Activated gamma-delta T cell treated with Interleukin-2 at 50 U/mL for 16 hours (primary cell): Measurements from ENCODE around the gene PIGV.

ENCODE experiments used
- DNase-seq: peaks from one replicate; pipeline ENCODE4 v3.0.0-alpha.2; 2020

Gene PIGV

GRCh38 chr1:26774462-26774861 lies 13.3 kb upstream of the PIGV start:
- no peak for DNase-seq

- no peak for DNase-seq
These were observed 12.1 kb upstream of the PIGV start for GRCh38 chr1:26775666-26776065.

GRCh38 chr1:26779098-26779668 lies 8.6 kb upstream of the PIGV start:
- no peak for DNase-seq

DNA sequence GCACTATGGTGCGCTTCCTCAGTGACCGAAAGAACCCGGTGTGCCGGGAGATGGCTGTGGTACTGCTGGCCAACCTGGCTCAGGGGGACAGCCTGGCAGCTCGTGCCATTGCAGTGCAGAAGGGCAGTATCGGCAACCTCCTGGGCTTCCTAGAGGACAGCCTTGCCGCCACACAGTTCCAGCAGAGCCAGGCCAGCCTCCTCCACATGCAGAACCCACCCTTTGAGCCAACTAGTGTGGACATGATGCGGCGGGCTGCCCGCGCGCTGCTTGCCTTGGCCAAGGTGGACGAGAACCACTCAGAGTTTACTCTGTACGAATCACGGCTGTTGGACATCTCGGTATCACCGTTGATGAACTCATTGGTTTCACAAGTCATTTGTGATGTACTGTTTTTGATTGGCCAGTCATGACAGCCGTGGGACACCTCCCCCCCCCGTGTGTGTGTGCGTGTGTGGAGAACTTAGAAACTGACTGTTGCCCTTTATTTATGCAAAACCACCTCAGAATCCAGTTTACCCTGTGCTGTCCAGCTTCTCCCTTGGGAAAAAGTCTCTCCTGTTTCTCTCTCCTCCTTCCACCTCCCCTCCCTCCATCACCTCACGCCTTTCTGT lies 7.3 kb upstream of the PIGV start:
- no peak for DNase-seq

GRCh38 chr1:26781206-26781825 lies 6.4 kb upstream of the PIGV start:
- DNase-seq, result no peak

- no peak for DNase-seq
These were observed 5.1 kb upstream of the PIGV start for GRCh38 chr1:26782521-26783212.

DNA sequence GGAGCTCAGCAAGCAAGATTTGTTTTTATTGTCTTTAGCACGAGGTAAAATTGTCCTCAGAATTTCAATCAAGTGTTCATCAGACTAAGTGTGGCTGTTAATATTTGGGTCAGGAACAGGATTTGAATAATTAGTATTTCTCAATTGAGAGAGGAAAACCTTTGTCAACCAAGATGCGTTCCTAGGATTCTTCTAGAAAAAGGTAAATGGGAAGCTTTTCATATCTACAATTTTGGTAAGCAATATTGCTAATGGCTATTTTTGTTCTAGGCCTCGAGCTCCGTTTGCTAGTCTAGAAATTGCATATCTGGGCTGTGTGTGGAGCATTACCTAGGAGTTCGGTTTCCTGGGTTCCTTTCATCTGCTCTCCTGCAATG lies 4.1 kb upstream of the PIGV start:
- DNase-seq, result no peak

- no peak for DNase-seq
These were observed 3.5 kb upstream of the PIGV start for GRCh38 chr1:26784023-26784871.

- no peak for DNase-seq
These were observed 2.9 kb upstream of the PIGV start for GRCh38 chr1:26784886-26785285.

DNA sequence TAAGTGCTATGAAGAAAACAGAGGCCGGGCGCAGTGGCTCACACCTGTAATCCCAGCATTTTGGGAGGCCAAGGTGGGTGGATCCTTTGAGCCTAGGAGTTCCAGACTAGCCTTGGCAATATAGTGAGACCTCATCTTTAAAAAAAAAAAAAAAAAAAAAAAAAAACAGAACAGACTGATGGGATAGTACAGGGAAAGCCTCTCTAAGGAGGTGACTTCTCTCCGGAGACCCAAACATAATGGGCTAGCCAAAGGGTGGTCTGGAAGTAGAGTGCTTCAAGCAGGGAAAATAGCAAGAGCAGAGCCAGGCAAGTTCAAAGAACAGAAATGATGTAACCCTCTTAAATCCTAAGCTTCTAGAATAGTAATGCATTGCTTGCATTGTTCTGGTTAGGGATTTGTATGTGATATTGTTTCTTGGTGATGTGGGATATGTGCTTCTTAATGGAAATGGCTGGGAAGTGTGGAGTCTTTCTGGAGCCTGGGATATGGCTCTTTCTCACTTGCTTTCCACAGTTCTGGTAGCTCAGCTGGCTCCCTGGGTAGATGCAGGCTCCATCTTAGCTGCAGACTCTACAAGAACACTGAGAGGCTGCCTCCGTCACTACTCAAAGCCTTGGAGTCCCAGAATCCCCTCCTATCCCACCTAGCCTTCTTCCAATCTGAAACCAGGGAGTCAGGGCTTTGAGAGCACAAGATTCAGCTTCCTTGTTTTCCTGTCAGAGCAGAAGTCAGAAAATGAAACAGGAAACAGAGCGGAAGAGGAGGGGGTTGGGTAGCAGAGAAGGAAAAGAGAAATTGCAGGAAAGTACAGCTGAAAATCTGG lies 1.9 kb upstream of the PIGV start:
- DNase-seq, result no peak

DNA sequence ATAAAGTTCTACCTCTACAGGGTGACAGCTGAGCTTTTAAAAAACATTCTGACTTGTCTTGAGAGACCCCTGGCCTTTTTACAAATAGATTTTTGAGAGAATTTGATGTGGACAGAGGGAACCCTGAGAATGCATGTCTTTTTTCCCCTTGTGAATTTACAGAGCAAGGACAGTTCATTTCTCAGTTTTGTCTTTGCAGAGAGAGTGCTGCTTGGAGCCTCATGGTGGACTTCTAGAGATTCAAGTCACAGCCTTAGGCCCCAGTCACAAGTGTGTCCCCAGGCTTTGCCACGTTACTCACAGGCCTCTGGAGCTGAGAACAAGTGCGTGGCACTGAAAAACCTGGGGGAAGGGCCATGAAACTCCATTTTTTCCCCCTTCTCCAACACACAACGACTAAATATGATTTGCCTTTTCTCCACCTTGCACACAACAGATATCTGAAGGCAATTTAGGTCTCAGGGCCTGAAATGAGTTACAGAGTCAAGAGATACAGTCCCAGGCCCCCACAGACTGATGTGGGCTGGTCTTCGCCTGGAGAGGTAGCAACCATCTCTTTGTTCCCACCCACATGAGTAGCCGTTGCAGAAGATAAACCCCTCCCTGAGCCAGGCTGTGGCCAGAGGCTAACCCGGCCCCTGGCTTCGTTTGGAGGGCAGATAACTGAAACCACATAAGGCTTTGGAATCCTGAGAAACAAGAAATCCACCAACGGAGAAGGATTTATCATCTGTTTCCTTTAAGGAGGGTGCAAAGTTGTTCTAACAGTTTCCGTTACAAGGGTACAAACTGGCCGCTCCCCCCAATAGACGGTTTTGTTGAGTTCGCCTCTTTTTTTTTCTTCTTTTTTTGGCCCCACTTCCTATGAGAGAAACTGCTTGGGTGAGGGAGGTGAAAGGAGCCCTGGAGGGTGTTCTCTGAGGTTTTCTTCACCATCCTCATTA lies 1.0 kb upstream of the PIGV start:
- no peak for DNase-seq

DNA sequence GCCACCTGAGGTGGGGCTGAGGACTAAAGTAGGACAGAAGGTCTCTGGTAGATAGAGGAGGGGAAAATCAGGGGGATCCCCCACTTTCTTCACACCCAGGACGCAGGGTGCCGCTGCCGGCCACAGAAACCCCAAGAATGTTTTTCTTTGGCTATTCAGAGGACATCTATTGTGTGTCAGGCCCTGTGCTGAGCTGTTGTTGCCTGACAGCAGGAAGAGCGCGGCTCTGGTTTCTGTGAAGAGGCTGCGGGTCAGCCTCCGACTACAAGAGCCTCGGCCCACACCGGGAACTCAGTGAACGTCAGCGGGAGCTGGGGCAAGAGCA lies 407 bp upstream of the PIGV start:
- peak; percentile 75 for DNase-seq

DNA sequence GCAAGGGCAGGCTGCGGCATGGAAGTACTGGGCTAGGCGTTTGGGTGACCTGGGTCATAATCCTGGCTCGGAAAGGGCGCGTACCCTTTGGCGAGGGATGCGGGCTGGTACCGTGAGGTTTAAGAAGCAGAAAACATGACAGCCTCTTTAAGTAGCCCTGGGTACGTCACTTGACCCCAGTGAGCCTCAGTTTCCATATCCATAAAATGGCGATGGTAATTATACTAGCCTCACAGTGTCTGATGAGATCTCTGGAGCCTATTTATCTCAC lies 700 bp downstream of the PIGV start:
- no peak for DNase-seq

- peak; percentile 86 for DNase-seq
These were observed 1.3 kb downstream of the PIGV start for GRCh38 chr1:26788836-26789611.

DNA sequence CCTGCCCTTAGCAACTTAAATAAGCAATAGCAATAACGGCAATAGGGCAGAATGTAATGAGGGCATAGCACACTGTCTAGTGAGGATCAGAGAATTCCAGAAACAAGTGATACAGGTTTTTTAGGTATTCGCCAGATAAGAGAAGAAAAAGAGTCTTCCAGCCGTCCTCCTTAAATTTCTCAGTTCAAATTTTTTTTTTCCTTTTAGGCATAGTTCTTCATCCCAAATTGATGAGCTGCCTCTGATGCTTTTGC lies 1.8 kb downstream of the PIGV start:
- no peak for DNase-seq

DNA sequence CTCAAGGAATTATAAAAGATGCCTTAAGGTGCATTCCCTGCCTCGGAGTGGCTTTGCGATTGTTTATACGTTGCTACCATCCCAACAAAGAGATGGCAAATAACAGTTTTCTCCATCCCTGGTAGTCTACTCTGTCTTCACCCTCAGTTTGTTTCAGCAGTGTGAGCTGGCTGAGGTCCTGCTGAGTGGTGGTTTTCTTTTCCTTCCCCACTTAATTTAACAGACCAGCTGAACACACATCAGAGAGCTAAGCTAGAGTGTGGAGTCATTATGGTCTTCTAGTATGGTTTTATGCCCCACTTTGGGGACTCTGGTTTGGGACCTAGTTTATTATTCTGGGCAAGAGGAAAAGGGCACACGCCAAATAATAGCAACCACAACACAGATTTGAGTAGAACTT lies 2.2 kb downstream of the PIGV start:
- no peak for DNase-seq

- DNase-seq, result no peak
These were observed 2.8 kb downstream of the PIGV start for GRCh38 chr1:26790551-26790953.

GRCh38 chr1:26791148-26791547 lies 3.4 kb downstream of the PIGV start:
- no peak for DNase-seq

GRCh38 chr1:26791626-26792025 lies 3.9 kb downstream of the PIGV start:
- DNase-seq, result no peak

- DNase-seq, result no peak
These were observed 5.2 kb downstream of the PIGV start for GRCh38 chr1:26792924-26793323.

GRCh38 chr1:26794391-26794790 lies 6.6 kb downstream of the PIGV start:
- no peak for DNase-seq
